D341Med (cell line): ENCODE data around the gene EFEMP1.
"Not testable (repeated sequence)": the region's sequence is repeated elsewhere in the genome, so short reads cannot be mapped to it uniquely, and the experiment has no call there.

Source experiments
- DNase-seq: peaks from one replicate; pipeline ENCODE4 v3.0.0; 2012; ENCODE audit warnings: low spot score

EFEMP1 gene

DNA sequence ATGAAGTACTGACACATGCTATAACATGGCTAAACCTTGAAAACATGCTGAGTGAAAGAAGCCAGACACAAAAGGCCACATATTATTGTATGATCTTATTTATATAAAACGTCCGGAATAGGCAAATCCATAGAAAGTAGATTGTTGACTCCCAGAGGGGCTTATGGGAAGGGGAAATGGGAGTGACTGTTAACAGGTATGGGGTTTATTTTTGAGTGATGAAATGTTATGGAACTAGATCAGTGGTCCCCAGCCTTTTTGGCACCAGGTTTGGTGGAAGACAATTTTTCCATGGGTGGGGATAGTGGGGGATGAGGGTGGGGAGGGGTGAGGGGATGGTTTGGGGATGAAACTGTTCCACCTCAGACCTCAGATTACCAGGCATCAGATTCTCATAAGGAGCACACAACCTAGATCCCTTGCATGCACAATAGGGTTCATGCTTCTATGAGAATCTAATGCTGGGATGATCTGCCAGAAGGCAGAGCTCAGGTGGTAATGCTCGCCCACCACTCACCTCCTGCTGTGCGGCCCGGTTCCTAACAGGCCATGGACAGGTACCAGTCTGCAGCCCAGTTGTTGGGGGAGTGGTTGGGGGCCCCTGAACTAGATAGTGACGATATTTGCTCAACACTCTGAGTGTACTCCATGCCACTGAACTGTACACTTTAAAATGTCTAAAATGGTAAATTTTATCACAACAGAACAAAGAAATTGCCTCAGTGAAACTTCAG lies 59.1 kb downstream of the EFEMP1 start:
- no peak for DNase-seq

DNA sequence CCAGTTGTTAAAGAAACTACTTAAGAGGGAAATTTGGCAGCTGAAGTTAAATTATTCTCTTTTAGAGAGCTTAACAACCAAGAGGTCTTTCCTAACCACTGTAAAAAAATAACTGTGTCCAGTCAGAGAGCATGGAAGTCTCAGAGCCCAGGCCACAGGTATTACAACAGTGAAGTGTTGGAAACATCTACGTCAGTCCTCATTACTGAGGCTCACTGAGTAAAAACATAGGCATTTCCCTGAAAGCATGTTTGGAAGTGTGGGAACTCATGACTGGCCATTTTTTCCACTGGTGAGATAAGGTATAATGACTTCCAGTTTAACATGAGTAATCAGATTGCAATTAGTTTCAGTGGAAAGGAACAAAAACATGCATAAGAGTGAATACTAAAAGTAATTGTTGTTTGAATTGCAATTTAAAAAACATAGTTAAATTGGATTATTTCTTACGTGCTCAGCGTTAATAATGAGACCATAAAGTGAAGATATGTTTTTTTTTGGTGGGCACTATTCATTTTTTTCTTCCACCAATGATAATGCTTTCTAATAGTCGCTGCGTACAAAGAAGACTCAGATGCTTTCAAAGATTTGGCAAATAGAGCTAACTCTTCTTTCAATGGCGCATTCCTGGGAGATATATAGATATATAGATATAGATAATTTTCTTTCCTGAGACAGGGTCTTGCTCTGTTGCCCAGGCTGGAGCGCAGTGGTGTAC lies 60.8 kb downstream of the EFEMP1 start:
- no peak for DNase-seq

DNA sequence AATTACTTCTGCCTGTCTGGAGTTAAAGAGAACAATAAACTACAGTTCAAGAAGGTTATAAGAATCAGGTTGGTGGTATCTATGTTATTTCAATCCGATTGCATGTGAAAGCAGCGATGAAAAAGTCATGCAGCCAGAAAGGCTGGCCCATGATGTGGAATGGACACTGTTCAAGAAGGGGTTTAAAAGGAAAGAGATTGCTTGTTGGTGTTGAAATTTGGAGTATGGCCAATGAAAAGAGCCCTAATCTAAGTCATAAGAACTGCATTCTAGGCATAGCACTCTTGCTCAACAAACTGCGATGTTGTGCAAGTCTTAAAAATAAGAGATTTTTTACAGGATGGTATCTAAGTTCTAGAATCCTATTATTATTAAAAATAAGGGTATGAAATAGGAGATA lies 61.3 kb downstream of the EFEMP1 start:
- no peak for DNase-seq

DNA sequence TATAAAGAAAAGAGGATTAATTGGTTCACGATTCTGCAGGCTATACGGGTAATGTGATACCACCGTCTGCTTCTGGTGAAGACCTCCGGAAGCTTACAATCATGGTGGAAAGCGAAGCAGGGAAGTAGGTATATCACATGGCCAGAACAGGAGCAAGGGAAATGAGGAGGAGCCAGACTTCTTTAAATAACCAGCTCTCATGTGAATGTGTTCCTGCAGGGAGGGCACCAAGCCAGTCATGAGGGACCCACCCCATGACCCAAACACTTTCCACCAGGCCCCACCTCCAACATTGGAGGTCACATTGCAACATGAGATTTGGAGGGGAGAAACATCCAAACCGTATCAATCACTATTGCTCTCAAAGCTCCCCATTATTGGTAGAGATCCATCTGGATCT lies 61.8 kb downstream of the EFEMP1 start:
- no peak for DNase-seq

DNA sequence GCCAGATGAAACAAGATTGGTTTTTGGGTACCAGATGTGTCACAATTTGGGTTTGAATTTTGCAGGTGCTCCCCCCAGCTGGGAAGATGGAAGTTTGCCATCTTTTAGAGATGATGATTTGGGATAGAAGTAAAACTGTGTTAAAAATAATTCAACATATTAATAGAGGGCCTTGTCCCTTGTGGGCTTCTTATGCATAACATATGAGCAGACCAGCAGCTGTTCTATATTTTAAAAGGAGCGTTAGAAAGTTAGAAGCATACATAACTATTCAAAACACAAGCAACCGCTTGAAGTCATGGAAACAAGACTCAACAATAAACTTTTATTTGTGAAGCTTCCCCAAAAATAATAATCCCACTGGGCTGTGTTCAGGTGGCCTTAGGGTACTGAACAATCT lies 62.8 kb downstream of the EFEMP1 start:
- no peak for DNase-seq

DNA sequence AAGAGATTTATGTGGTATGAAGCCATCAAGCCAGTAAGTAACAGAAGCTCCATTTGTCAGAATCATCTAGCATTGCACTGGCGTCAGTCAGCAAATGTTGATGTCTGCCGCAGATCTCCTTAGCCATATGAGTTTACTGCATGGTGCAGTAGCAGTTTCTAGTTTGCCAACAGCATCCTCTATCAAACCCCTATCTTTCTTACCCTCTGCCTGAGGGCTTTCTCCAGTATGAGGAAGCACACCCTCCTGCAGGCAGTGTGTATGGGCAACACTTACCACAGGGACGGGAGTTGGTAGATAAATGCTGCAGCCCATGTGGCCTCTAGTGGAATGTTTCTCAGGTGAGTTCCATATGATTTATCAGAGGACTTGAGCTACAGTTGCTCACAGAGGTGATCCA lies 63.7 kb downstream of the EFEMP1 start:
- DNase-seq = no peak

DNA sequence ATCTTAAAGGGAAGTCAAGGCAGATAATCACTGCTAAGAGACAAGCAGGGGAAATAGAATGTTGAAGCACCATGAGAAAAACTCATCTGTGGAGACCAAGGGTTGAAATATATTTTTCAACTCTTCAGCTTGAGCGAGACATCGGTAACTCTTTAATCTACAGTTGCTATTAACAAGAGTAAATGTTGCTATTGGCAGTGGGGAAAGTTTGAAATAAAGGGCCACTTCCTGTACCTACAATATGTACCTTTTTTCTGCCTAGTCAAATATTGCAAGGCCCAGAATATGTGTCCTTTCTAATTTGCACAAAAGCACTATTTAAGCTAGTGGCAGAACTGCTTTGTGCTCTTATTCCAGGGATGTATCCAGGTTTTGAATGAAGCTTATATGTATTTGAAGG lies 65.8 kb downstream of the EFEMP1 start:
- DNase-seq = no peak

DNA sequence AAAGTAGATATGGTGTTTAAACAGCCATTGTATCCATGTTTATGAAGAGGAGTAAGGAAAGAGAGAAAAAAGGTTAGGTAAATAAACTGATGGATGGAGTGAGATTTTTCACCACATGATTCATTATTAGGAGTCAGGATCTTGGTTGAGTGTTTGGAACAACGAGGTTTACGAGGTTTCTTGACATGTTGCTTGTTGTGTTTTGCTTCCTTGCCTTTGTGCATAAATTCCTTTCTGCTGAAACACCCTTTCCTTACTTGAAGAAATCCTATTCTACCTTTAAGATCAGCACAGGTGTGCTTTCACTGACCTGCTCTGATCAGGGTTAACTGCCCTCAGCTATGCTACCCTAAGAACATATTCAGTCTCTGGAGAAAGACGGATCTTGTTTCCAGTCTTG lies 66.6 kb downstream of the EFEMP1 start:
- DNase-seq = no peak

DNA sequence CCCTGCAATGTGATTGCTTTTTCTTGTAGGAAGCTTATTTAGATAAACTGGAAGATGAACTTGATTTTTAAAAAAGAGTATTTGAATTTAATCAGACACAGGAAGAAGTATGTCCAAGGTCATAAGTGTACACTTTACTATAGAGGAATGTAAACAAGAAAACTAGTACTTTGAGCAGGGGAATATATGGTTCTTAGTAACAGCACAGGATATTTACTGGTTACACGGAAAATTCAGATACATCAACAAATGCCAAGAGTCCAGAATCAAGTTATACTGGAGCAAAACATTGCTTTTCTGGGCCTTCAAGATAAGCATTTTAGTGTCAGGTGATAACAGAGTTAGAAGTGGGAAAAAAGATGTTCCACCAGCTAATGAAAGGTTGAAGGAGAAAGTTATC lies 75.5 kb downstream of the EFEMP1 start:
- no peak for DNase-seq

DNA sequence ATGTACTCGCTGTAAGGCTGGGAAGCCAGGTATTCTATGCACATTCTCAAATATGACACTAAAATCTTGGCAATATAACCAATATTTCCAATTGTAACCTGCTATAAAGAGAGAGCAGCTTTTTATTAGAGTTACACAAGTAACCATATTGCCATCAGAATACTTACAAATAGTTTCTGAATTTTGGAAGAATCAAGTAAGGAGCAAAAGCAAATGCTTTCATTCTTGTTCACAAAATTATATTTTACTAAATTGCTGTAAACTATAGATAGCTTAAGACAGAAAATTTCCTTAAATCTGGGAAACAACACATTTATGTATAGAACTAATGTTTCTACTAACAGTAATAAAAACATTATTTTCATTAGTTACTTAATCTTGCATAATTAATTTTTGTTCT lies 77.2 kb downstream of the EFEMP1 start:
- DNase-seq = no peak

DNA sequence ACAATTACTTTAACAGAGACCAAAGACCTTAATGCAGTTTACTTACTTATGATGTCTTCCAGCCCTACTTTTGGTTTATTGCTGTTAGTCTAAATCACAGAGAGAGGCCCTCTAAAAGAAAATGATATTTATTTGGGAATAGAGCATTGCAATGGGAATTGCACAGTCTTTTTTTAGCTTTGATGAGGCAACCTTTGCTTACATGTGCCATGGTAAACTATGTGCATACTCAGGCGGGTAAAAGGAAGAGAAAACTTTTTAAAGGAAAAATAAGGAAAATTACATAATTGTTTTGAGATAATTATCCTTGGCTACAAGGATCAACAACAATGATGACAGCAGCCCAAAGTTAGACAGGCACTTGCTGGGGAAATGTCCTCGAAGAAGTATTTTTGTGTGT lies 78.6 kb downstream of the EFEMP1 start:
- DNase-seq = no peak

DNA sequence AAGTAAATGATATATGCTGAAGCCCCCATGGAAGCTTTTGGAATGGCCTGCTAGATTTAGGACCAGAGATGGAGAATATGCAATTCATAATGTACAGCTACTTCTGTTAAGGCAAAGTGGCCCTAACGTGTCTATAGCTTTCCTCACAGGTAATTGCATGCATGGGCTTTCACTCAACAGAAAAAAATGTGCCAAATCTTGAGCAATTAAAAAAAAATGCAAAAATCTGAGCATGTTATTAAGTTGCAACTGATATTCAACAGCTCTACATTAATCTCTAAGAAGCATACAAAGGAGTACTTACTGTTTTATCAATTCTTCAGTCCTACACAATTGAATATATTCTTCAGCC lies 79.6 kb downstream of the EFEMP1 start:
- no peak for DNase-seq

DNA sequence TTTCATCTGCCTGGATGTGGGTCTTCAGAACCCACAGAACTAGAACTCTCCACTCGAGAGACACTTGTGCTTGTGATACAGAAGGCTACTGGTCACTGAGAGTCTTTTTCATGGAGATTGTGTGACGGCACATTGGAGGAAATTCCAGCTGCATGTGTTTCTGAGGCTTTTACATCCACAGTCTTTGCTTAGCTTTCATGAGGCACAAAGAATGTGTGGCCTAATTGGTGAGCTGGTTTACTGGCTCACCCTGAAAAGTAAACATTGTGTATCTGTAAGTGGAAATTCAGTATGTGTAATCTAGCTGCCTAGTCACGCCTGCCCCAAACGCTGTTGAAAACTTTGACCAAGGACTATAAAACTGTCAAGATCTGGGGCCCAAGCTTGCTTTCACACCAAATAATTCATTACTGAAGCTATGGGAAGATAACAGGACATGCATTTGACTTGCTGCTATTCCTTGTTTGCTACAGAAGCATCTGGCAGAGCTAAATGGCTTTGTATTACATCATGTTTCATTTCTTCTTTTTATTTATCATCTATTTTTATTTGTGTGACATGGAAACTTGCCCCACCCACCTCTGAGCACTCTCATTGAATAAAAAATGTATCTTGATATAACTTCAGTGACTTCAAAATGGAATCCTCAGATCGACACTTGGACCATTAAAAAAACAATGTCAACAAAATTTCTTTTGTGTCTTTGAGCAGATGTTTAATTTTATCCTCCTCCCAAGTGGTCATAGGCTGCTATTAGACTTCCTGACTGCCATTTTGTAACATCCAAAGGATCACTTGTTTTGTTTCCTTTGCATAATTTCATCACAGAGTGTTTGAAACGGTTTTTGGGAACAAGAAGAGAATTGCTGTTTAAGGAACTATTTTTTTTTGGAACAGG lies 80.2 kb downstream of the EFEMP1 start:
- no peak for DNase-seq

DNA sequence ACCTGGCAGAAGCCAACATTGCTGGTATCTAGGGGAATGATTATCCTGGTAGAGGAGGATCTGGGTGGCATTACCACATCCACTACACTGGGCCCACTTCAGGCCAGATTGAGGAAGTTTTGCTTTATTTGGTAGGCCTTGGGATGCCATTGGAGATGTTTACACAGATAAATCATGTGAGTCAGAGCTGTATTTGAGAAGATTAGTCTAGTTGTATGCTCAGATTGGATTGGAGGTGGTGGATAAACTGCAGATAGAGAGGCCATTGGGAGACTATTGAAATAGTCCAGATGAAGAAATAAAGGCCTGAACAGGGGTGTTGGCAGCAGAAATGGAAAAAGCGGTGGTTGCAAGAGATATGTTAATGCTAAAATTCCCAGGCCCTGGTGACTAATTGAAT lies 81.5 kb downstream of the EFEMP1 start:
- no peak for DNase-seq

DNA sequence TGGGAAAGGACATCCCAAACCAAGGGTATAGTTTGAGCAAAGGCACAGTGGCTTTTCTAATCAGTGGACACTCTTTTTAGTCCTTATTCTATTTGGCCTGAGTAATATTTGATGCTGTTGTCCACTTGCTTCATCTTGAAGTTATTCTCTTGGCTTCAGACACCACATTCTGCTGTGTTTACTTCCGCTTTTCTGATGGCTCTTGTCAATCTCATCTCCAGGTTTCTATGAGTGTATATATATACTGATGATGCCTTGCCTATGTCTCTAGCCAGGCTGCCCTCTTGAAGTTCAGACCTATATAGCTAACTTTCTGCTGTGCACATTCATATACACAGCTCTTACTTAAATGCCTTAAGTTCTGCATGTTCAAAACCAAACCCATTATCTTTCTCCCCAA lies 83.1 kb downstream of the EFEMP1 start:
- DNase-seq = no peak

DNA sequence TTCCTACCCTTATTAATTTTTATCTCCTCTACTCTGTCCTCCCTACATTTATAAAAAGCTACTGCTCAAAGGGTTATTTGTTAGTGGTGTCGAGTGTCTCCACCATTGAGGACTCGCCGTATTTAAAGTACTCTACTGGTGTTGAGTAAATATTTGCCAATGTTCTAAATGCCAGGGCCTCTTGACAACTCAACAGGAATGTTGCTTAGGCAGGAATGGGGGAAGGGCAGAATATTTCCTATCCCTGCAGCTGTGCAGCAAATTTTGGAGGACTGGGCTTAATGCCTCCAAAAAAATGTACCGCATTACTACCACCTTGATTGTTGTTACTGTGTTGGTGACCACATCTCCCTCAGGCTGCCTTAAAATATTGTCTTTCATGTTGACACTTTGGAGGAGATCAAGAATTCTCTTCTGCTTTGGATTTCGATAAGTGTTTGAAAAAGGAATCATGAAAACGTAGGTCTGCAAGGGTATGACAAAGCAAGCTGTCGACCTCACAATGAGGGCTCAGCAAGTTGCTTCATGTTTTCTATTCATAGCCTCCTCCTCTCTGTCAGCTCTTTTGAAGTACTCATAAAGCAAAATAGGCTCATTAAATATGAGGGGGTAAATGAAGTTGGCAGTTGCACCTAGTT lies 84.3 kb downstream of the EFEMP1 start:
- no peak for DNase-seq

DNA sequence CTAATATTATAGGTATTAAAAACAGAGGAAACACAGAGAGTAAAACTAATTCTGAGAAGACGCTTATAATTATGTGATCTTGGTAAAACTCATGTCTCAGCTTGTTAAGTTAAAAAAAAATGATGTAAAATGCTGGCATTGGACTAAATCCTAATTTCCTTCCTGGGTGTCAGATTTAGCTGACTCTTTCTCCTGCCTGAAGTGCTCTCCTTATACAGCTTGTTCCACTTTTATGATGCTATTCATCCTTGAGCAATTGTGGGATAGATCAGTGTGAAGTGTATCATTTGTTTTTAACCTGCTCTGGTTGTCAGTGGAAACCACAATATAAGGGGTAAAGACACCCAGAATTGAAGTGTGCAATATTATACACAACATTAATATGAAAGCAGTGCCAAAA lies 84.9 kb downstream of the EFEMP1 start:
- DNase-seq = no peak

DNA sequence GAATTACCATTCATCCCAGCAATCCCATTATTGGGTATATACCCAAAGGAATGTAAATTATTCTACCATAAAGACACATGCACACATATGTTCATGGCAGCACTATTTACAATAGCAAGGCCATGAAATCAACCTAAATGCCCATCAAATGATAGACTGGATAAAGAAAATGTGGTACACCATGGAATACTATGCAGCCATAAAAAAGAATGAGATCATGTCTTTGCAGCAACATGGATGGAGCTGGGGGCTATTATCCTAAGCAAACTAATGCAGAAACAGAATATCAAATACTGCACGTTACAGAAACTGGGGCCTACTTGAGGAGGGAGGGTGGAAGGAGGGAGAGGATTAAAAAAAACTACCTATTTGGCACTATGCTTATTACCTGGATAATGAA lies 85.5 kb downstream of the EFEMP1 start:
- DNase-seq = not testable (repeated sequence)

DNA sequence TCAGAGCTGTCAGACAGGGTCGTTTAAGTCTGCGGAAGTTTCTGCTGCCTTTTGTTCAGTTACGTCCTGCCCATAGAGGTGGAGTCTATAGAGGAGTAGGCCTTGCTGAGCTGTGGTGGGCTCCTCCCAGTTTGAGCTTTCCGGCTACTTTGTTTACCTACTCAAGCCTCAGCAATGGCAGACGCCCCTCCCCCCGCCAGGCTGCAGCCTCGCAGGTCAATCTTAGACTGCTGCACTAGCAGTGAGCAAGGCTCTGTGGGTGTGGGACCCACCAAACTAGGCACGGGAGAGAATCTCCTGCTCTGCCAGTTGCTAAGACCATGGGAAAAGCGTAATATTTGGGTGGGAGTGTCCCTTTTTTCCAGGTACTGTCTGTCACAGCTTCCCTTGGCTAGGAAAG lies 86.5 kb downstream of the EFEMP1 start:
- DNase-seq = no peak

DNA sequence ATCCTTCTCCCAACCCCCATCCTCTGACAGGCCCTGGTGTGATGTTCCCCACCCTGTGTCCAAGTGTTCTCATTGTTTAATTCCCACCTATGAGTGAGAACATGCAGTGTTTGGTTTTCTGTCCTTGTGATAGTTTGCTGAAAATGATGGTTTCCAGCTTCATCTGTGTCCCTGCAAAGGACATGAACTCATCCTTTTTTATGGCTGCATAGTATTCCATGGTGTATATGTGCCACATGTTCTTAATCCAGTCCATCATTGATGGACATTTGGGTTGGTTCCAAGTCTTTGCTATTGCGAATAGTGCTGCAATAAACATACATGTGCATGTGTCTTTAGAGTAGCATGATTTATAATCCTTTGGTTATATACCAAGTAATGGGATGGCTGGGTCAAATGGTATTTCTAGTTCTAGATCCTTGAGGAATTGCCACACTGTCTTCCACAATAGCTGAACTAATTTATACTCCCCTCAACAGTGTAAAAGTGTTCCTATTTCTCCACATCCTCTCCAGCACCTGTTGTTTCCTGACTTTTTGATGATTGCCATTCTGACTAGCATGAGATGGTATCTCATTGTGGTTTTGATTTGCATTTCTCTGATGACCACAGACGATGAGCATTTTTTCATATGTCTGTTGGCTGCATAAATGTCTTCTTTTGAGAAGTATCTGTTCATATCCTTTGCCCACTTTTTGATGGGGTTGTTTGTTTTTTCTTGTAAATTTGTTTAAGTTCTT lies 91.7 kb downstream of the EFEMP1 start:
- not testable (repeated sequence) for DNase-seq

DNA sequence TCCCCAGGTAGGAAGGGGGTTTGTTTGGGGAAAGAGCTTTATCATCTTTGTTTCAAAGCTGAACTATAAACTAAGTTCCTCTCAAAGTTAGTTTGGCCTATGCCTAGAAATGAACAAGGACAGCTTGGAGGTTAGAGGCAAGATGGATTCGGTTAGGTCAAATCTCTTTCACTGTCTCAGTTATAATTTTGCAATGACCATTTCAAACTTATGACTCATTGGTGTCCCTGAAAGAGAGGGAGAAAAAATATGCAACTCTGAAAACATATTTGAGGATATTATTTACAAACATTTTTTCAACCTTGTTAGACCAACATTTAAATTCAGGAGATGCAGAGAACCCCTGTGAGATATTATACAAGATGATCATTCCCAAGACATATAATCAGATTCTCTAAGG lies 95.7 kb downstream of the EFEMP1 start:
- no peak for DNase-seq

DNA sequence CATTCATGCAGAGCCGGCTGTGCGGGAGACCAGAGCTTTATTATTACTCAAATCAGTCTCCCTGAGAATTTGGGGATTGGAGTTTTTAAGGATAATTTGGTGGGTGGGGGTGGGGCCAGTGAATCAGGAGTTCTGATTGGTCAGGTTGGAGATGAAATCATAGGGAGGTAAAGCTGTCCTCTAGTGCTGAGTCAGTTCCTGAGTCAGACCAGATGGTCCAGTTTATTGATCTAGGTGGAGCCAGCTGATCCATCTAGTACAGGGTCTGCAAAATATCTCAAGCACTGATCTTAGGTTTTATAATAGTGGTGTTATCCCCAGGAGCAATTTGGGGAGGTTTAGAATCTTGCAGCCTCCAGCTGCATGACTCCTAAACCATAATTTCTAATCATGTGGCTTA lies 96.2 kb downstream of the EFEMP1 start:
- not testable (repeated sequence) for DNase-seq
